B cell (primary cell): ENCODE measurements around the gene TCEAL5. TPM values are rescaled to one million over a fixed set of nuclear protein-coding genes. Genes with fewer than 3 reads are reported as not detected.

Experiments used
- ATAC-seq: fragments of 200-7000 bp; cut with Tn5 transposase; one replicate; pipeline ENCODE4 v1.10.0; 2021; ENCODE audit warnings: low read depth, mild to moderate bottlenecking, moderate number of reproducible peaks, moderate library complexity
- CTCF ChIA-PET: fragments of 350-600 bp; sonication (Branson Sonifier 250); formaldehyde crosslinking; loops from one replicate; lab custom pipeline; 2021; ENCODE audit warnings: antibody characterized with exemption, inconsistent platforms; lab: Charles Lee
- POLR2A ChIA-PET: fragments of 350-600 bp; sonication (Branson Sonifier 250); formaldehyde crosslinking; loops from one replicate; lab custom pipeline; 2021; ENCODE audit warnings: antibody characterized with exemption; lab: Charles Lee
- DNase-seq: peaks from one replicate; pipeline ENCODE4 v3.0.0; 2013
- H2AFZ ChIP-seq: 2 replicates; pipeline ENCODE4 v1.6.1; 2012; ENCODE audit warnings: mild to moderate bottlenecking, low read depth, low read length; ENCODE audit not compliant: insufficient read depth, poor library complexity, severe bottlenecking
- H3K27ac ChIP-seq, 2 donors: 1 replicate in 1 of 2; 2 replicates in 1 of 2; pipeline ENCODE4 v1.5.1; 2012 to 2013; ENCODE audit warnings: low read length in 2 of 2, mild to moderate bottlenecking in 2 of 2, moderate library complexity in 1 of 2
- H3K27me3 ChIP-seq, 4 experiments: fragments of 200-600 bp in 1 of 4; sonication (generic) in 1 of 4; replicated peaks in 1 of 4; 1 replicate in 2 of 4; 2 replicates in 2 of 4; pipeline versions ENCODE4 v1.6.1 to v1.7.0; 2013 to 2016; ENCODE audit warnings: low read length in 3 of 4, mild to moderate bottlenecking in 2 of 4, mixed read lengths in 1 of 4, moderate library complexity in 1 of 4; ENCODE audit not compliant: insufficient read depth in 4 of 4, control insufficient read depth in 3 of 4; ENCODE audit errors: control extremely low read depth in 1 of 4
- H3K36me3 ChIP-seq, 2 experiments: replicated peaks in 1 of 2; 1 replicate in 1 of 2; 2 replicates in 1 of 2; pipeline versions ENCODE4 v1.6.1 to v1.7.1; 2013; ENCODE audit warnings: low read length in 1 of 2; ENCODE audit not compliant: insufficient read depth in 2 of 2, control insufficient read depth in 1 of 2; ENCODE audit errors: control extremely low read depth in 1 of 2, extremely low read depth in 1 of 2
- H3K4me1 ChIP-seq, 2 donors: fragments of 200-600 bp in 1 of 2; sonication (generic) in 1 of 2; 1 replicate in 1 of 2; 2 replicates in 1 of 2; pipeline versions ENCODE4 v1.5.1 to v1.6.1; 2013 to 2017; ENCODE audit warnings: low read length in 2 of 2; ENCODE audit not compliant: control insufficient read depth in 2 of 2, insufficient read depth in 2 of 2
- H3K4me2 ChIP-seq: replicated peaks from 2 replicates; pipeline ENCODE3; 2012; ENCODE audit warnings: mild to moderate bottlenecking, low read depth, low read length; ENCODE audit not compliant: poor library complexity, severe bottlenecking
- H3K4me3 ChIP-seq, 5 experiments: fragments of 200-600 bp in 1 of 5; sonication (generic) in 1 of 5; 1 replicate in 3 of 5; 2 replicates in 2 of 5; pipeline versions ENCODE4 v1.5.1 to v1.7.0; 2011 to 2016; ENCODE audit warnings: low read length in 4 of 5, mild to moderate bottlenecking in 4 of 5, low read depth in 2 of 5, control low read depth in 1 of 5, moderate library complexity in 1 of 5; ENCODE audit not compliant: insufficient read depth in 1 of 5; ENCODE audit errors: control extremely low read depth in 1 of 5, extremely low read depth in 1 of 5
- H3K79me2 ChIP-seq: fragments of 200-600 bp; sonication (generic); one replicate; pipeline ENCODE4 v1.6.0; 2016; ENCODE audit warnings: low read length; ENCODE audit not compliant: control insufficient read depth, insufficient read depth
- H3K9ac ChIP-seq: fragments of 200-600 bp; sonication (generic); 2 replicates; pipeline ENCODE4 v1.6.1; 2017; ENCODE audit warnings: mild to moderate bottlenecking, low read length, moderate library complexity
- H3K9me3 ChIP-seq, 3 donors: one replicate each; pipeline versions ENCODE4 v1.6.1 to v1.7.1; 2013; ENCODE audit warnings: low read length in 2 of 3; ENCODE audit not compliant: control insufficient read depth in 2 of 3, insufficient read depth in 1 of 3; ENCODE audit errors: control extremely low read depth in 1 of 3
- H4K20me1 ChIP-seq: 2 replicates; pipeline ENCODE4 v1.6.0; 2012; ENCODE audit warnings: mild to moderate bottlenecking, low read length; ENCODE audit not compliant: insufficient read depth, control insufficient read depth, poor library complexity, severe bottlenecking
- H3K27ac Mint-ChIP-seq: one replicate; pipeline ENCODE4 v1.8.0; 2021; ENCODE audit warnings: mixed read lengths
- H3K27me3 Mint-ChIP-seq: one replicate; pipeline ENCODE4 v1.8.0; 2021; ENCODE audit warnings: mixed read lengths
- H3K4me1 Mint-ChIP-seq: one replicate; pipeline ENCODE4 v1.8.0; 2021; ENCODE audit warnings: mixed read lengths
- H3K4me3 Mint-ChIP-seq: one replicate; pipeline ENCODE4 v1.8.0; 2021; ENCODE audit warnings: mixed read lengths
- H3K9me3 Mint-ChIP-seq: one replicate; pipeline ENCODE4 v1.8.0; 2022; ENCODE audit warnings: mixed read lengths; ENCODE audit not compliant: insufficient read depth
- CTCF ChIP-seq: fragments of 200-600 bp; IDR thresholded peaks from one replicate; pipeline ENCODE4 v1.8.0; 2022; ENCODE audit warnings: antibody characterized with exemption, mild to moderate bottlenecking
- EZH2 ChIP-seq: IDR thresholded peaks from 2 replicates; pipeline ENCODE4 v1.6.1; 2012; ENCODE audit warnings: borderline replicate concordance, low read depth, mild to moderate bottlenecking, moderate library complexity, low read length; ENCODE audit not compliant: insufficient read depth, poor library complexity, severe bottlenecking
- WGBS: methylation state at CpG from one replicate; pipeline ENCODE4 v1.1.5; 2013; ENCODE audit warnings: missing lambda C conversion rate; ENCODE audit not compliant: insufficient coverage; 5-methylcytosine and 5-hydroxymethylcytosine counted together
- intact Hi-C: fragments of 100-400 bp; cut with micrococcal nuclease; formaldehyde crosslinking; loops from one replicate; pipeline ENCODE4 v1.10.0; 2022
- polyA minus RNA-seq: library from RNA; depleted of rRNA, polyadenylated mRNA; stranded (reverse); fragments of >200 nt; gene quantifications from 2 replicates; pipeline ENCODE4 v1.2.3, GENCODE V29; 2012
- polyA plus RNA-seq: library from polyadenylated mRNA; depleted of rRNA; stranded (reverse); fragments of >200 nt; gene quantifications from 2 replicates; pipeline ENCODE4 v1.2.3, GENCODE V29; 2012
- total RNA-seq, 2 donors: library from RNA; stranded (reverse); fragments of 120-200 nt in 1 of 2; gene quantifications; 1 replicate in 1 of 2; 2 replicates in 1 of 2; pipeline versions ENCODE4 v1.2.3 to v1.2.4, GENCODE V29; 2013 to 2022

The TCEAL5 gene, protein sequence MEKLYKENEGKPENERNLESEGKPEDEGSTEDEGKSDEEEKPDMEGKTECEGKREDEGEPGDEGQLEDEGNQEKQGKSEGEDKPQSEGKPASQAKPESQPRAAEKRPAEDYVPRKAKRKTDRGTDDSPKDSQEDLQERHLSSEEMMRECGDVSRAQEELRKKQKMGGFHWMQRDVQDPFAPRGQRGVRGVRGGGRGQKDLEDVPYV
- total RNA-seq (not detected in 2 replicates), polyA plus RNA-seq (not detected in 2 replicates), polyA minus RNA-seq (not detected in 2 replicates)
- total RNA-seq (2013), result 0.07 TPM

DNA sequence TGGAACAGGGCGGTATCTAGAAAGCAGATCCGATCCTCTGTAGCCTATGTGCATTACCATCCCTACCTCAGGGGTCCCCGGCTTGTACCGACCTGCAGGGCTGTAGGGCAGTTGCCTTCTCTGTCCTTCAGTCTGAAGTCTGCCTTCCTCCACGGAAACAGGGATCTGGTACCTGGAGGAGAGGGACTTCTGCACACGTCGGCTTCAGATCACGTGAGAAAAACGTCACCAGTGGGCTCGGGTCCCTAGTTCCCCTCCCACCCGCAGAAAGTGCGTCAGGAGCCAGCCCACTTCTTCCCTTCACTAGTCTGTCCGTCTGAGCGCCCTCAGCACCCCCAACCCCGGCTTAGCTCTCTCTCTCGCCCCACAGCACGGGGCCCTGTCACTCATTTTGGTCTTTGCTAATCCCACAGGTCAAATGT, at the start of gene TCEAL5:
TCEAL5 (minus strand) TSS at position 170 of the 422 bp plus-strand sequence. CDS start 2,187 bp downstream, outside the sequence.
- no peaks in the 10 kb centered on the region for H3K36me3 ChIP-seq
- Mint-ChIP-seq H3K9me3 (no peaks in the 10 kb centered on the region), H3K27me3 (peaks cover 50% of the 10 kb centered on the region), H3K4me3 (peak within 1 kb of the TSS; percentile 68), H3K27ac (no peak within 1 kb of the TSS), H3K4me1 (peaks cover 9% of the 10 kb centered on the region)
- CTCF ChIA-PET, result no interaction called here
- DNase-seq (peak; percentile 36), ATAC-seq (no peak)
- H2AFZ ChIP-seq, result peak within 1 kb of the TSS; percentile 41
- H3K27ac ChIP-seq, result no peak within 1 kb of the TSS
- no peaks in the 10 kb centered on the region for H4K20me1 ChIP-seq
- no peak within 1 kb of the TSS for H3K9ac ChIP-seq
- peak within 1 kb of the TSS; percentile 46 for H3K4me2 ChIP-seq
- TF ChIP-seq CTCF (no peak), EZH2 (no peak)
- POLR2A ChIA-PET, result no interaction called here
- H3K4me1 ChIP-seq, result peaks cover 0 to 8% of the 10 kb centered on the region in 2 donors
- no peaks in the 10 kb centered on the region for H3K79me2 ChIP-seq
- 0% methylated on average over 7 of the region's 17 CpGs for WGBS
- no peaks in the 10 kb centered on the region for H3K9me3 ChIP-seq
- peak within 1 kb of the TSS in 2 of 5 experiments; percentile 21 to 22 for H3K4me3 ChIP-seq
- peaks cover 0 to 17% (median 3%) of the 10 kb centered on the region in 4 experiments for H3K27me3 ChIP-seq
- intact Hi-C loops, result no loop called here

- Mint-ChIP-seq H3K27me3 (no peaks in the 10 kb centered on the region), H3K9me3 (no peaks in the 10 kb centered on the region), H3K4me3 (peak overlapping the region; percentile 85), H3K4me1 (peaks cover 2% of the 10 kb centered on the region), H3K27ac (no peak overlapping the region)
- Histone ChIP-seq H3K9ac (no peak overlapping the region), H2AFZ (peak overlapping the region; percentile 74), H3K79me2 (no peaks in the 10 kb centered on the region), H3K27me3 (no peaks in the 10 kb centered on the region), H3K4me3 (peak overlapping the region in 1 of 5 experiments; percentile 71), H4K20me1 (no peaks in the 10 kb centered on the region), H3K36me3 (no peaks in the 10 kb centered on the region), H3K4me1 (peaks cover 4 to 10% of the 10 kb centered on the region in 2 donors), H3K27ac (no peak overlapping the region), H3K9me3 (no peaks in the 10 kb centered on the region), H3K4me2 (peak overlapping the region; percentile 72)
- TF ChIP-seq CTCF (no peak), EZH2 (no peak)
- no peak for ATAC-seq
- WGBS, result no CpG with 5 or more reads among the region's 3 CpGs
- CTCF ChIA-PET, result interaction anchor here (0.5 kb wide), 1 partner anchor 100 kb away, joined by 3 read pairs; no protein-coding TSS in a partner anchor
- DNase-seq, result no peak
- POLR2A ChIA-PET, result no interaction called here
- intact Hi-C loops, result loop anchor here (2.0 kb wide), 1 partner anchor 57 kb away; the partner anchor contains the start of gene TCEAL8
Observed at GRCh38 chrX:103311399-103311780, 34.8 kb upstream of the TCEAL5 start.
